HCT116 (cell line): ENCODE data around the gene SAPCD2. TPM values are rescaled to one million over a fixed set of nuclear protein-coding genes. Genes with fewer than 3 reads are reported as not detected.

ENCODE experiments used
- ATAC-seq: fragments of 200-7000 bp; cut with Tn5 transposase; 2 replicates; pipeline ENCODE4 v1.9.1; 2020; ENCODE audit warnings: mild to moderate bottlenecking, moderate library complexity
- BruUV-seq: library from RNA; stranded (reverse); fragments of 400-500 nt; replicated peaks from 2 replicates; lab custom pipeline; 2021; lab: Mats Ljungman, UMichigan
- CTCF ChIA-PET: fragments of 300-600 bp; sonication (Branson Sonifier 250); formaldehyde crosslinking; loops from one replicate; lab custom pipeline; 2021; ENCODE audit warnings: antibody characterized with exemption; lab: Charles Lee
- POLR2A ChIA-PET: fragments of 300-600, 350-600 bp; sonication (Branson Sonifier 250); formaldehyde crosslinking; loops from one replicate; lab custom pipeline; 2021; ENCODE audit warnings: antibody characterized with exemption; lab: Charles Lee
- RAD21 ChIA-PET, 2 experiments: fragments of 300-600 bp; sonication (Branson Sonifier 250); formaldehyde crosslinking; loops; one replicate each; lab custom pipeline; 2023; ENCODE audit warnings: low total read pairs in 2 of 2; ENCODE audit not compliant: uncharacterized antibody in 2 of 2, unreplicated experiment in 2 of 2, low non-redundant PET in 1 of 2; lab: Charles Lee
- DNase-seq: peaks from one replicate; pipeline ENCODE4 v3.0.0-alpha.2; 2010; ENCODE audit warnings: low read depth, low spot score
- H2AFZ ChIP-seq: fragments of 200-600 bp; shearing (Covaris generic), sonication (generic); 2 replicates; pipeline ENCODE4 v1.6.1; 2017; ENCODE audit warnings: low read depth, mixed run types, mixed read lengths, antibody characterized with exemption, low read length; ENCODE audit not compliant: poor library complexity, severe bottlenecking
- H3K27ac ChIP-seq: 2 replicates; pipeline ENCODE4 v1.5.1; 2012; ENCODE audit warnings: low read depth, low read length
- H3K27me3 ChIP-seq: fragments of 200-600 bp; sonication (generic); 2 replicates; pipeline ENCODE4 v1.6.1; 2016; ENCODE audit warnings: mixed run types, low read length, mixed read lengths; ENCODE audit not compliant: insufficient read depth
- H3K36me3 ChIP-seq, 2 experiments: fragments of 200-500 bp in 1 of 2; fragments of 200-600 bp in 1 of 2; sonication (Bioruptor generic) in 1 of 2; sonication (generic) in 1 of 2; 2 replicates each; pipeline versions ENCODE4 v1.5.1 to v1.6.1; 2014 to 2016; ENCODE audit warnings: low read length in 2 of 2, inconsistent platforms in 1 of 2, mixed read lengths in 1 of 2, mixed run types in 1 of 2; ENCODE audit not compliant: insufficient read depth in 2 of 2, control insufficient read depth in 1 of 2
- H3K4me1 ChIP-seq, 2 experiments: fragments of 200-600 bp in 1 of 2; sonication (generic) in 1 of 2; 2 replicates each; pipeline versions ENCODE4 v1.5.1 to v1.6.1; 2012 to 2017; ENCODE audit warnings: low read length in 2 of 2, inconsistent platforms in 1 of 2, mild to moderate bottlenecking in 1 of 2, mixed read lengths in 1 of 2, mixed run types in 1 of 2, moderate library complexity in 1 of 2; ENCODE audit not compliant: insufficient read depth in 2 of 2, control insufficient read depth in 1 of 2
- H3K4me2 ChIP-seq: fragments of 200-600 bp; sonication (generic); 2 replicates; pipeline ENCODE4 v1.6.1; 2017; ENCODE audit warnings: mixed run types, low read length, mixed read lengths
- H3K4me3 ChIP-seq, 2 experiments: fragments of 200-600 bp in 1 of 2; sonication (generic) in 1 of 2; replicated peaks in 1 of 2; 2 replicates each; pipeline ENCODE4 v1.5.1; 2011 to 2016; ENCODE audit warnings: low read length in 2 of 2, control low read depth in 1 of 2, low read depth in 1 of 2, mild to moderate bottlenecking in 1 of 2, mixed read lengths in 1 of 2, mixed run types in 1 of 2
- H3K79me2 ChIP-seq: fragments of 200-600 bp; sonication (generic); 2 replicates; pipeline ENCODE4 v1.6.1; 2017; ENCODE audit warnings: mild to moderate bottlenecking, mixed run types, low read length, moderate library complexity, mixed read lengths; ENCODE audit not compliant: insufficient read depth
- H3K9ac ChIP-seq: fragments of 200-600 bp; sonication (generic); 2 replicates; pipeline ENCODE4 v1.6.1; 2016; ENCODE audit warnings: low read length, mixed read lengths
- H3K9me2 ChIP-seq: fragments of 200-600 bp; sonication (generic), shearing (Covaris generic); 2 replicates; pipeline ENCODE4 v1.6.1; 2017; ENCODE audit warnings: mixed run types, mild to moderate bottlenecking, moderate library complexity; ENCODE audit not compliant: insufficient read depth
- H3K9me3 ChIP-seq, 2 experiments: fragments of 200-500 bp in 1 of 2; fragments of 200-600 bp in 1 of 2; sonication (Bioruptor generic) in 1 of 2; sonication (generic) in 1 of 2; 2 replicates each; pipeline ENCODE4 v1.6.1; 2014 to 2017; ENCODE audit warnings: low read length in 2 of 2, mixed read lengths in 2 of 2, inconsistent platforms in 1 of 2, low read depth in 1 of 2, mild to moderate bottlenecking in 1 of 2, mixed run types in 1 of 2, moderate library complexity in 1 of 2; ENCODE audit not compliant: control insufficient read depth in 1 of 2, insufficient read depth in 1 of 2
- H4K20me1 ChIP-seq: fragments of 200-600 bp; sonication (generic), shearing (Covaris generic); 2 replicates; pipeline ENCODE4 v1.6.1; 2017; ENCODE audit warnings: mixed run types, mild to moderate bottlenecking, moderate library complexity; ENCODE audit not compliant: insufficient read depth
- CTCF ChIP-seq, 3 experiments: fragments of 200-600 bp in 1 of 3; sonication (generic) in 1 of 3; IDR thresholded peaks in 2 of 3; conservative IDR thresholded peaks in 1 of 3; 2 replicates each; pipeline ENCODE4 v1.5.1; 2012 to 2017; ENCODE audit warnings: low read depth in 2 of 3, low read length in 2 of 3, antibody characterized with exemption in 1 of 3, borderline replicate concordance in 1 of 3, control low read depth in 1 of 3, mild to moderate bottlenecking in 1 of 3, mixed read lengths in 1 of 3, mixed run types in 1 of 3, moderate library complexity in 1 of 3; ENCODE audit not compliant: insufficient read depth in 1 of 3
- EGR1 ChIP-seq: IDR thresholded peaks from 2 replicates; pipeline ENCODE4 v1.6.1; 2012; ENCODE audit warnings: low read depth
- SP1 ChIP-seq: IDR thresholded peaks from 2 replicates; pipeline ENCODE4 v1.6.1; 2012; ENCODE audit warnings: low read depth
- ZNF274 ChIP-seq: fragments of 200-500 bp; sonication (Bioruptor generic); IDR thresholded peaks from 2 replicates; pipeline ENCODE4 v1.6.1; 2014; ENCODE audit warnings: mild to moderate bottlenecking, low read depth, low read length, inconsistent platforms
- intact Hi-C: fragments of 100-400 bp; cut with micrococcal nuclease; formaldehyde crosslinking; loops from 2 replicates; pipeline ENCODE4 v1.10.0; 2022
- total RNA-seq: library from RNA; stranded (reverse); gene quantifications from one replicate; pipeline ENCODE4 v1.2.1, GENCODE V29; 2021; ENCODE audit not compliant: unreplicated experiment

The SAPCD2 gene
- total RNA-seq, 1 experiment from 2014 or later: 71.7 TPM

DNA sequence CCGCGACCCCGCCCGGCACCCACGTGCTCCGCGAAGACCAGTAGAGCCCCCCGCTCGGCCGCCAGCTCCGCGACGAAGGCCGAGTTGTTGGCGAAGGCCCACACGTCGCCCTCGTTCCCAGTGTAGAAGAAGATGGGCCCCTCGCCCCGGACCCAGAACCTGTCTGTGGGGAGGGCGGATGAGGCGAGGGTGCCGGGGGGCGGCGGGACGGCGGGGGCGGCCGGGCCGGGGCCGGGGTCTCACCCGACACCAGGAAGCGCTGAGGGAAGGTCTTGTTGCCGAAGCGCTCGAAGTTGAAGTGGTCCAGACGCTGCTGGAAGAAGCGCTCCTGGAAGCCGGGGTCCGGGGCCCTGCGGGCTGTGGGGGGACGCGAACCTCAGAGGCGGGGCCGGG is 43.9 kb upstream of the SAPCD2 start:
- Histone ChIP-seq H3K79me2 (peaks cover 19% of the 10 kb centered on the region), H3K9ac (peak overlapping the region; percentile 83), H3K4me1 (peaks cover 4 to 19% of the 10 kb centered on the region in 2 experiments), H3K9me3 (no peaks in the 10 kb centered on the region), H3K4me3 (peak overlapping the region; percentile 54 to 67), H3K4me2 (peak overlapping the region; percentile 96), H3K9me2 (no peaks in the 10 kb centered on the region), H4K20me1 (no peaks in the 10 kb centered on the region), H3K27me3 (no peaks in the 10 kb centered on the region), H3K27ac (peak overlapping the region; percentile 72), H2AFZ (no peak overlapping the region), H3K36me3 (peaks cover 8 to 33% of the 10 kb centered on the region in 2 experiments; a peak in 3 of 4 replicates)
- no peak for DNase-seq
- ChIA-PET POLR2A (interaction anchor here (0.5 to 2.0 kb wide), 2 partner anchors 105 to 127 kb away, joined by 3 to 5 read pairs; partner anchors contain the start of gene TUBB4B), RAD21 (no interaction called here), CTCF (no interaction called here)
- ATAC-seq: peak; percentile 5
- intact Hi-C loops: no loop called here
- TF ChIP-seq SP1: no peak
- no peak for TF ChIP-seq EGR1
- no TSS peak for BruUV-seq

DNA sequence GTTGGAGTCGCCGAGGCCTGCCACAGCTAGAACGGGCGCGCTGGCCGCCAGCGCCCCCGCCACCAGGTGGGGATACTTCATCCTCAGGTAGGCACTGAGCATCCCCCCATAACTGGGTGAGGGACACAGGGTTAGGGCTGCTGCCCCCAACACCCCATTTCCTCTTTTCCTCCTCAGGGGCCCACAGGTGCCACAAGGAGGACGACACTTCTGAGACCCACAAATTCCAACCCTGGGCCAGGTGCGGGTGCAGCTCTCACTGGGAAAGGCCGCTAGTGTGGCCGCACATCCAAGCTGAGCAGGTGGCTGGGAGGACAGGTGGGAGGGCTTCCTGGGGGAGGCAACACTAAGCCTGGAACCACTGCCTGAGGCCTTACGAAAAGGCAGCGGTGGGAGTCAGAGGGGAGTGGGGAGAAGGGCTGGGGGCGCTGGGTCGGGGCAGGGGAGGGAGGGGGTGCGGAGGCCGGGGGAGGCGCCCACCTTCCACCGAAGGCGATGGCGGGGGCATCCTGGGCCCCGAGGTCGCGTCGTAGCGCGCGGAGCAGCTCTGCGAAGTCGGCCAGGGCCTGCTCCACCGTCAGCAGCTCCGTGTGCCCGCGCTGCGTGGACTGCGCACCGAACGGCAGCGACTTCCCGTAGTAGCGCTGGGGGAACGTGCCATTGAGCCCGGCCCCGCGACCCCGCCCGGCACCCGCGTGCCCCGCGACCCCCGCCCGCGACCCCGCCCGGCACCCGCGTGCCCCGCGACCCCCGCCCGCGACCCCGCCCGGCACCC is 43.2 kb upstream of the SAPCD2 start:
- ChIA-PET RAD21 (interaction anchor here in 1 of 2 experiments (0.6 kb wide), 1 partner anchor 147 kb away, joined by 4 read pairs; no protein-coding TSS in a partner anchor), CTCF (interaction anchor here (1.2 kb wide), 1 partner anchor 123 kb away, joined by 4 read pairs; no protein-coding TSS in a partner anchor), POLR2A (interaction anchor here (0.5 kb wide), 1 partner anchor 105 kb away, joined by 3 read pairs; no protein-coding TSS in a partner anchor)
- Histone ChIP-seq H3K79me2 (peaks cover 19% of the 10 kb centered on the region), H4K20me1 (no peaks in the 10 kb centered on the region), H3K27me3 (no peaks in the 10 kb centered on the region), H3K27ac (peak overlapping the region; percentile 55), H2AFZ (no peak overlapping the region), H3K36me3 (peaks cover 8 to 40% of the 10 kb centered on the region in 2 experiments; a peak in 3 of 4 replicates), H3K9ac (peak overlapping the region; percentile 83), H3K9me2 (no peaks in the 10 kb centered on the region), H3K9me3 (no peaks in the 10 kb centered on the region), H3K4me3 (peak overlapping the region; percentile 45 to 54), H3K4me2 (peak overlapping the region; percentile 73), H3K4me1 (peaks cover 4 to 19% of the 10 kb centered on the region in 2 experiments)
- TSS peak; percentile 49 for BruUV-seq
- ATAC-seq (0 out of 2 replicates have a peak, but pooled peaks have one; percentile 15), DNase-seq (no peak)
- TF ChIP-seq CTCF (IDR thresholded peaks at IDR 0.05 in 2 of 3, conservative IDR thresholded peaks at IDR 0.05 in 1 of 3; ENCODE audit: borderline replicate concordance in 1 of 3, insufficient read depth in 1 of 3, low read depth in 2 of 3, low read length in 2 of 3) (0 out of 6 replicates have a peak, but pooled peaks of 1 of the 3 experiments have one; percentile 3), ZNF274 (no peak)
- intact Hi-C loops: no loop called here
